ENCODE data around the gene ZNF438. TPM values are rescaled to one million over a fixed set of nuclear protein-coding genes. Genes with fewer than 3 reads are reported as not detected.

Gene ZNF438
- total RNA-seq, 1 donor from 2014 or later: 15.0 TPM

- DNase-seq (ENCODE audit: low read depth): no peak
Measured at GRCh38 chr10:30830315-30831230, 201.1 kb downstream of the ZNF438 start.

GRCh38 chr10:30829901-30830300 is 201.8 kb downstream of the ZNF438 start:
- DNase-seq (ENCODE audit: low read depth): no peak

DNA sequence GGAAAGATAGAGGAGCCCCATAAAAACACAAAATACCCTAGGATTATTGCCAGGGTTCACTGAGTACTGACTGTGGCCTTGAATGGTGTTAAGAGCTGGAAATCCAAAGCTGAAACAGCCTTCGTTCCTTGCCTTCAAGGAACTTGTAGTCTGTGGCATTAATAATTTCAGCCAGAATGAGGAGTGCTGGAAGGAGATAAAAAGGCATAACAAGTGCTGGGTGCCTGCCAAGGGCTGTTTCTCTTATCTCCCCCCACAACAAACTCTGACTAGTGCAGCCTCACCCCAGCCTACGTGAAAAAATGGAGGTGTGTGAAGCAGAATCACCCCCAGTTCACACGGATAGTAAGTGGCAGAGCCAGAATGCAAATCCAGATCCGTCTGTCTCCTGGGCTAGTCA is 203.0 kb downstream of the ZNF438 start:
- DNase-seq (ENCODE audit: low read depth): no peak

GRCh38 chr10:30828164-30828563 is 203.5 kb downstream of the ZNF438 start:
- no peak for DNase-seq (ENCODE audit: low read depth)

DNA sequence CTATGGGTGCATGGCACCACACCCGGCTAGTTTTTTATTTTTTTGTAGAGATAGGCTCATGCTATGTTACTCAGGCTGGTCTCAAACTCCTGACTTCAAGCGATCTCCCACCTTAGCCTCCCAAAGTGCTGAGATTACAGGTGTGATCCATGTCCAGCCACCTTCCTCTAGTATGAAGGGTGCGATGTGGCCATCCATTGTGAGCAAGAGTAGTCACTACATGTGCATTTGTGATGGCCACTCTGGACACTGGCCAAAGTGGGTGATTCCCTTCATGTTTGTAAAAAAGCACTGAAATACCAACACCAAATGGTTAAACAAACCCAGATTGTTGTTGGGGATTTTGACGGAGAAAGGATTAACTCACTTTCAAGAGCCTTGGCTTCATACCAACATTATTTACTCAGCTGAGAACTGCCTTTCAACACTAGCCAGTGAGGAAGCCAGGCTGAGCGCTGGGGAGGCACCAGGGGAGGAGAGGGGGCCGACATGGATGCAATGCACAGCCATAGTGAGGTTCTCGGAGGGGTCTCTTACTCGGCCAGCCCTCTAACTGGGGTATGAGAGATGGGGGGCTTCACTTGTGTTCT is 204.0 kb downstream of the ZNF438 start:
- DNase-seq (ENCODE audit: low read depth): no peak

DNA sequence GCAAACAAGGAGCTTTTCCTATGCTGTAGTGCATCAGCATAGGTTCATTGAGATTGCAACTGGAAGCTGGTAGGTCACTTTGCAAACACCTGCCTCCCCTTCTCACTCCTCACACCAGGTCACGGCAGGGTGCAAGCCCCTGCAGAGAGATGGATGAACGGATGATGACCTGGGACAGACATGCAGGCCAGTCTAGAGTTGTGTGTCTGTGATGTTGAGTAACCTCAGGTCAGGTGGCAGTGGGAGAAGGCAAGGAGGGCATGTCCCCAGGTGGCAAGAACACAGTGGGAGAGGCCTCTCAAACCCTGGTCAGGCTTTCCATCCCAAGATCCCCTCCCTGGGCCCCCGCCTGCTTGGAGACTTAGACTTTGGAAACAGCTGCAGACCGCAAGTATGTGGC is 205.0 kb downstream of the ZNF438 start:
- DNase-seq (ENCODE audit: low read depth): no peak

- DNase-seq (ENCODE audit: low read depth): no peak
Measured at GRCh38 chr10:30825495-30825894, 206.2 kb downstream of the ZNF438 start.

- DNase-seq (ENCODE audit: low read depth): no peak
Measured at GRCh38 chr10:30825022-30825421, 206.6 kb downstream of the ZNF438 start.

DNA sequence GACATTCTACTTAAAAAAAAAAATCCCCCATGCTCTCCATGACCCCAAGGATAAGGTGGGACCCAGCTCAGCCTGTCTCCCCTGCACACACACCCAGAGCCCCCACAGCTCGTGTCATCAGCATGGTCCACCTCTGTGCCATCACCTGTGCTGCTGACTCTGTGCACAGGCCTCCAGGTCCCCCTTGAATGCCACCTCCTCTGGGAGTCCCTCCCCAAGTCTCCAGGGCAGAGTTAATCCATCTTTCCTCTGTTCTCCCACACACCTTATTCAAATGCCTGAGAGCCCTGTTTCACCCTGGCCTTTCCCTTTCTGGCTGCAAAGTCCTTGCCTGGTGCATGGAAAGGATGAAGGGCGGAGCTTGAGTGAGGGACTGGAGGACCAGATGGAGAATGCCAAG is 208.0 kb downstream of the ZNF438 start:
- DNase-seq (ENCODE audit: low read depth): no peak

DNA sequence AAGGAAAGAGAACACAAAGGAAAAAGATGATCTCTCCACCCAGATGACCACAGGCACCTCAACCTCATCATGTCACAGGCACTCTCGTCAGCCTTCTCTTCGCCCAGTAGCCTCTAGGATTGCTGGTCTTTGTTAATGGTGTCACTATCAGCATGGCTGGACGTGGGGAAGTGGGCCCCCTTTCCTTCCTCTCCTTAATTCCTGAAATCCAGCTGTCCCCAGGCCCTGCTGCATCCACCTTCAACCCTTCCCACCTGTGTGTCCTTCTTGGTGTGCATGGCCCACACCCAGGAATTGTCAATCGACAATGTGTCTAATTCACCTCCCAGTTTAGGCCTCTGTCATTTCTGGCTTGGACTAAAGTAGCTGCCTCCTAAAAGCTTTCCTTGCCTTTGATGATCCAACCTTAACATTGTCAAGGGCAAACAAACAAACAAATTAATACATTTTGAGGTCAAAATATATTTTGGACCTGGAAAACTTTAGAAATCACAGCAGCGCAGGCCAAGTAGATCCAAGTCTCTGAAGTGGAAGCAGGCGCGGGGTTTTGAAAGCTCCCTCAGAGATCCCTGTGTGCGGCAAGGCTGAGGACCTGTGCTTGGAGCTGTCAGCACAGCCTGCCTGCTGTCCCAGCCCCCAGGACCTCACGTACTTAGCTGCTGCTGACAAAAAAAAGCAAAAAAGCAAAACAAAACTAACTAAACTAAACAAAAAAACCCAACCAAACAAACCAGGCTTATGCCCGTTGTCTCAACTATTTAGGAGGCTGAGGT is 208.8 kb downstream of the ZNF438 start:
- no peak for DNase-seq (ENCODE audit: low read depth)

- DNase-seq (ENCODE audit: low read depth): no peak
Measured at GRCh38 chr10:30821994-30822692, 209.5 kb downstream of the ZNF438 start.

DNA sequence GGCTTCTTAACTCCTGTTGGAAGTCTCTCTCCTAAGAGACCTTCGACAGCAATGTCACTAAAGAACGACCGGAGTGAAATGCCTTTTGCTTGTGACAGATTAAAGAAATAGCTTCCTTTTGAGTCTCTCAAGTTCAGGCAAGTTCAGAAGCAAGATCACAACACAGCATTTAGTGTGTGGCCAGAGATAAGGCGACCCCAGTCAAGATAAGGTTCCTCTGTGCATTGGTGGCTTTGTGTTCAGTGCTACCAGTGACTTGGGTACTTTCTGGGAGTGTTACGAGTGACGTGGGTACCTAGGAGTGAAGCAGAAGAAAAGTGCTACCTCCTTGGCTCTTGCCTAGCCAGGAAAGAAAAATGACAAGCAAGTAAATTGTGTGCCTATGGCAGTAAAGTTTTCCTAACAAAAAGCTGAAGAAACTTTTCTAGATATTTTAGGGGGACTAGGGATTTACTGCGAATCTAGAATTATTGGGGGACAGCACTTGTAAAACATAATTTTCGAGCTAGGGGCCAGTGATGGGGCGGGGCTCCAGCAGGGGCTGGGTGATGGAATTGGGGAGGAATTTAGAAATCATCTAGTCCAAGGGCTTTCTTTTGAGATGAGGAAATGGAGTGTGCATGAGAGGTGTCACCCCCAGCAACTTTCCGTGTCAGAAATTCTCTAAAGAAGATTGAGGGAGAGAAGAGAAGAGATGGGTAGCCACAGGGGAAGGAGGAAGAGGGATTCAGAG is 210.2 kb downstream of the ZNF438 start:
- DNase-seq (ENCODE audit: low read depth): no peak

DNA sequence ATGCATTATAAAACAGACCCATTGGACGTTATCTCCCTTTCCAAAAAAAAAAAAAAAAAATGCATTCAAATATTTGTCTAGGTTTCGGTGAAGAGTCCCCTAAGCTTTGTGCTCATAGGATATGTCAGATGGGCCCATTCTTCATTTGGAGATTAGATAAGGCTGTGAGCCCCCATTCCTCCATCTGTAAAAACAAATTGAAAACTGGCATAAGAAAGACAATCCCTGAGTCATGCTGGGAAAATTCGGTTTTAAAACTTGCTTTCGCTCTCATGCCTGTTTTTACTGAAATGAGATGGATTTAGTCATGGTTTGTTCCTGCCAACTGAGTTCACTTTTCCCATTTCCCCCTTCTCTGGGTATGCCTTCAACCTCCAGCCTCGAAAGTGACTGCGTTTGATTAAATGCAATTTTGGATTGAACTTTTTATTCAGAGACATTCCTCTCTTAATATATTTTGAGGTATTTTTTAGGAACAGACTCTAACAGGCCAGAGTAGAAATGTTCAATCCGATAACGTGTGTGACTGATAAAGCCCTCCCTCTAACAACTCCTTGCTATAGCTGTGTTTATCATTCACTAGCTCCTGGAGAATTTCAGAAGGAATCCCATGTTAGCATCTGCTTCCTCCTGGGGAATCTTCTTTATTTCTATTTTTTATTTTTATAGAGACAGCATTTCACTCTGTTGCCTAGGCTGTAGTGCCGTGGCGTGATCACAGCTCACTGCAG is 211.2 kb downstream of the ZNF438 start:
- DNase-seq (ENCODE audit: low read depth): peak; percentile 66

GRCh38 chr10:30819341-30820181 is 212.1 kb downstream of the ZNF438 start:
- DNase-seq (ENCODE audit: low read depth): no peak

DNA sequence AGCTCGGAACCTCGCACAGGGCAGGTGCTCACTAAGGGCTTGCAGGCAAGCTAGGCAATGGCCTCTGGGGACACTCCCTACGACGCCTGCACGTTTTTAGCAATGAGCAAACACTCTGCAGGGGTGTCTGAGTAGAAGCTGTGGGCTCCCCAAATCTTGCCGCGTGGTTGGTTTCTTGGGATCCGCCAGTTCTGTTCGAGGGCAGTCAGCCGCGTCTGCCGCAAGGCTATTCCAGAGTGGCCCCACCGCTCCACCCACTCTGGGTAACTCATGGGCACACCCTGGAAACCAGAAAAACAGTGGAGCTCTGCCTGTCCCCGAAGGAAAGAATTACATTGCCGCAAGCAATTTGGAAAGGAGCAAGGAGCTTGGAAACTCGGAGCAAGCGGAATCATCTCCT is 212.8 kb downstream of the ZNF438 start:
- peak; percentile 76 for DNase-seq (ENCODE audit: low read depth)

DNA sequence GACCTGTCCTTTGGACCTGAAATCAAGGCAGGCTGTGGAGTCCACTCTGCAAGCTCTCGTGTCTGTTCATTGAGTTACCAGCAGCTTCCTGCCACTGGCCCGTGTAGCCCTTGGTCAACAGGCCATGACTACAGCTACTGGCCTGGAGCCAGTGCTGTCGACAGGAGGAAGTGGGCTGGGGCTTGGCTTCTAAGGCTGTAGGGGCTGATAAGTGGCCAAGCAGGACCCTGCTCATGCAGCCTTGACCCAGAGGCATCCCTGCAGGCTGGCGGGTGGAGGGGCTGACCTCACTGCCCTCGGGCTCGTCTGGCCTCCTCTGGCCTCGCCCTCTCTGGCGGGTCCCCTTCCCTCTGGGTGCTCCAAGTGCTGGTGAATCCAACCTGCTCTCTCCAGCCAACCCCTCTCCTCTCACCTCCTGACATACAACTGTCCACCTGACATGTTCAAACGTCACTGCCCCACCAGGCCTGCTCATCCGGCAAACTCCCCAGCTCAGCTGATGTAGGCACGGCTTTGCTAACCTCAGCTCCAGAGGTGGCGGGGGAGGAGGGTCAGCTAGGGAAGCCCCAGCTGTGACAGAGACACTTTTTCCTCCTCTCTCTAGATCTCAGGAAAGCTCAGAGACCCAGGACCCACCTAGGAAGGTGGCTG is 213.5 kb downstream of the ZNF438 start:
- peak; percentile 68 for DNase-seq (ENCODE audit: low read depth)

- DNase-seq (ENCODE audit: low read depth): no peak
Measured at GRCh38 chr10:30817541-30817940, 214.1 kb downstream of the ZNF438 start.

GRCh38 chr10:30816820-30817171 is 214.9 kb downstream of the ZNF438 start:
- DNase-seq (ENCODE audit: low read depth): no peak

Data from myocyte (in vitro differentiated cells).